T-helper 1 cell treated with Interleukin-12 subunit alpha and Interleukin-12 subunit beta and Interleukin-4 antibody, amounts not matched to agents 30 ng/mL and 1 ng/mL, for 36 hours (primary cell): Measurements from ENCODE around the gene TOX3. TPM values are rescaled to one million over a fixed set of nuclear protein-coding genes. Genes with fewer than 3 reads are reported as not detected.

Experiments
- intact Hi-C: fragments of 100-400 bp; cut with micrococcal nuclease; formaldehyde crosslinking; loops from one replicate; pipeline ENCODE4 v1.15.1; 2024
- total RNA-seq: library from RNA; stranded (reverse); gene quantifications from 2 replicates; pipeline ENCODE4 v1.2.3, GENCODE V29; 2022

The TOX3 gene
- total RNA-seq, 1 donor from 2014 or later = not detected

GRCh38 chr16:52405441-52405840, 141.5 kb downstream of the TOX3 start:
- intact Hi-C loops = no loop called here

- intact Hi-C loops = no loop called here
Observed at GRCh38 chr16:52404546-52404945, 142.4 kb downstream of the TOX3 start.

GRCh38 chr16:52399116-52399515, 147.8 kb downstream of the TOX3 start:
- intact Hi-C loops = no loop called here

GRCh38 chr16:52398491-52398960, 148.4 kb downstream of the TOX3 start:
- intact Hi-C loops = no loop called here

GRCh38 chr16:52398021-52398420, 148.9 kb downstream of the TOX3 start:
- intact Hi-C loops = no loop called here

- intact Hi-C loops = no loop called here
Observed at GRCh38 chr16:52393448-52393847, 153.5 kb downstream of the TOX3 start.

- intact Hi-C loops = no loop called here
Observed at GRCh38 chr16:52389045-52389444, 157.9 kb downstream of the TOX3 start.
